ENCODE results near the gene RILPL2. TPM values are rescaled to one million over a fixed set of nuclear protein-coding genes. Genes with fewer than 3 reads are reported as not detected.
"Not testable (repeated sequence)": the region's sequence is repeated elsewhere in the genome, so short reads cannot be mapped to it uniquely, and the experiment has no call there.

The RILPL2 gene
- total and polyA plus RNA-seq, 2 experiments from 2014 or later: 1.4 to 2.0 TPM

DNA sequence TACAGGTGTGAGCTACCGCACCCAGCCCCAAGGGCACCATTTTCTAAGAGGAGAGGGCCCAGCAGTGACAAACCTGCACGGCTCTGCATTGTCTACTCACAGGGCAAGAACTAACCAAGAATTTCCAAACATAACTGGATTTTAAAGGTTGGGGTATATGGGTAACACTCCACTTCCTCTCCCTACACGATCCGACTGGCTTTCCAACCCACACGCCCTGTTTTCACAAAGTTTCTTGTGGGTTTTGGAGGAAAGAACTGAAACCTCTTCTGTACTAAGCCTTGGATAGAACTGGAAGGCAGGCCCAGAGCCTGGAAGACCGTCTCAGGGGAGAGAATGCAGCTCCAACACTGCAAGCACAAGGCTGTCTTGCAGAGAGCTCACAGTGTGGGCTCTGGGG lies 46.4 kb upstream of the RILPL2 start:
- Histone ChIP-seq H3K27me3 (ENCODE audit: insufficient read depth) (no peaks in the 10 kb centered on the region), H3K79me2 (replicated peaks; ENCODE audit: insufficient read depth) (no peaks in the 10 kb centered on the region), H3K27ac (ENCODE audit: low read depth) (no peak overlapping the region), H3K9me2 (ENCODE audit: insufficient read depth) (no peaks in the 10 kb centered on the region), H3K36me3 (ENCODE audit: insufficient read depth) (no peaks in the 10 kb centered on the region), H2AFZ (no peak overlapping the region), H4K20me1 (replicated peaks; ENCODE audit: insufficient read depth) (no peaks in the 10 kb centered on the region), H3F3A (replicated peaks; ENCODE audit: low read depth) (no peaks in the 10 kb centered on the region), H3K4me2 (no peak overlapping the region), H3K4me1 (ENCODE audit: insufficient read depth) (no peaks in the 10 kb centered on the region), H3K4me3 (no peak overlapping the region)
- DNase-seq (ENCODE audit: low spot score) (no peak), ATAC-seq (no peak)
- Mint-ChIP-seq H3K36me3 (ENCODE audit: low read depth) (no peaks in the 10 kb centered on the region; the same call in 2 of the 3 replicates), H3K4me1 (no peaks in the 10 kb centered on the region; the same call in 2 of the 3 replicates), H3K9me3 (no peaks in the 10 kb centered on the region; the same call in 2 of the 3 replicates), H3K27me3 (ENCODE audit: insufficient read depth, low read depth, poor library complexity) (peaks cover 20% of the 10 kb centered on the region), H3K4me3 (no peak overlapping the region), H3K27ac (no peak overlapping the region)
- no peak for TF ChIP-seq ZNF331 (CRISPR knock-in tag; IDR thresholded peaks at IDR 0.05; ENCODE audit: low read depth)
- no peak for TF ChIP-seq JUNB (IDR thresholded peaks at IDR 0.05; ENCODE audit: unreplicated experiment)
- TF ChIP-seq EZH2 (IDR thresholded peaks at IDR 0.05; ENCODE audit: low read depth, unreplicated experiment): no peak
- no peak for TF ChIP-seq EZH2phosphoT487 (IDR thresholded peaks at IDR 0.05; ENCODE audit: unreplicated experiment)
- TF ChIP-seq, protein P1, sequence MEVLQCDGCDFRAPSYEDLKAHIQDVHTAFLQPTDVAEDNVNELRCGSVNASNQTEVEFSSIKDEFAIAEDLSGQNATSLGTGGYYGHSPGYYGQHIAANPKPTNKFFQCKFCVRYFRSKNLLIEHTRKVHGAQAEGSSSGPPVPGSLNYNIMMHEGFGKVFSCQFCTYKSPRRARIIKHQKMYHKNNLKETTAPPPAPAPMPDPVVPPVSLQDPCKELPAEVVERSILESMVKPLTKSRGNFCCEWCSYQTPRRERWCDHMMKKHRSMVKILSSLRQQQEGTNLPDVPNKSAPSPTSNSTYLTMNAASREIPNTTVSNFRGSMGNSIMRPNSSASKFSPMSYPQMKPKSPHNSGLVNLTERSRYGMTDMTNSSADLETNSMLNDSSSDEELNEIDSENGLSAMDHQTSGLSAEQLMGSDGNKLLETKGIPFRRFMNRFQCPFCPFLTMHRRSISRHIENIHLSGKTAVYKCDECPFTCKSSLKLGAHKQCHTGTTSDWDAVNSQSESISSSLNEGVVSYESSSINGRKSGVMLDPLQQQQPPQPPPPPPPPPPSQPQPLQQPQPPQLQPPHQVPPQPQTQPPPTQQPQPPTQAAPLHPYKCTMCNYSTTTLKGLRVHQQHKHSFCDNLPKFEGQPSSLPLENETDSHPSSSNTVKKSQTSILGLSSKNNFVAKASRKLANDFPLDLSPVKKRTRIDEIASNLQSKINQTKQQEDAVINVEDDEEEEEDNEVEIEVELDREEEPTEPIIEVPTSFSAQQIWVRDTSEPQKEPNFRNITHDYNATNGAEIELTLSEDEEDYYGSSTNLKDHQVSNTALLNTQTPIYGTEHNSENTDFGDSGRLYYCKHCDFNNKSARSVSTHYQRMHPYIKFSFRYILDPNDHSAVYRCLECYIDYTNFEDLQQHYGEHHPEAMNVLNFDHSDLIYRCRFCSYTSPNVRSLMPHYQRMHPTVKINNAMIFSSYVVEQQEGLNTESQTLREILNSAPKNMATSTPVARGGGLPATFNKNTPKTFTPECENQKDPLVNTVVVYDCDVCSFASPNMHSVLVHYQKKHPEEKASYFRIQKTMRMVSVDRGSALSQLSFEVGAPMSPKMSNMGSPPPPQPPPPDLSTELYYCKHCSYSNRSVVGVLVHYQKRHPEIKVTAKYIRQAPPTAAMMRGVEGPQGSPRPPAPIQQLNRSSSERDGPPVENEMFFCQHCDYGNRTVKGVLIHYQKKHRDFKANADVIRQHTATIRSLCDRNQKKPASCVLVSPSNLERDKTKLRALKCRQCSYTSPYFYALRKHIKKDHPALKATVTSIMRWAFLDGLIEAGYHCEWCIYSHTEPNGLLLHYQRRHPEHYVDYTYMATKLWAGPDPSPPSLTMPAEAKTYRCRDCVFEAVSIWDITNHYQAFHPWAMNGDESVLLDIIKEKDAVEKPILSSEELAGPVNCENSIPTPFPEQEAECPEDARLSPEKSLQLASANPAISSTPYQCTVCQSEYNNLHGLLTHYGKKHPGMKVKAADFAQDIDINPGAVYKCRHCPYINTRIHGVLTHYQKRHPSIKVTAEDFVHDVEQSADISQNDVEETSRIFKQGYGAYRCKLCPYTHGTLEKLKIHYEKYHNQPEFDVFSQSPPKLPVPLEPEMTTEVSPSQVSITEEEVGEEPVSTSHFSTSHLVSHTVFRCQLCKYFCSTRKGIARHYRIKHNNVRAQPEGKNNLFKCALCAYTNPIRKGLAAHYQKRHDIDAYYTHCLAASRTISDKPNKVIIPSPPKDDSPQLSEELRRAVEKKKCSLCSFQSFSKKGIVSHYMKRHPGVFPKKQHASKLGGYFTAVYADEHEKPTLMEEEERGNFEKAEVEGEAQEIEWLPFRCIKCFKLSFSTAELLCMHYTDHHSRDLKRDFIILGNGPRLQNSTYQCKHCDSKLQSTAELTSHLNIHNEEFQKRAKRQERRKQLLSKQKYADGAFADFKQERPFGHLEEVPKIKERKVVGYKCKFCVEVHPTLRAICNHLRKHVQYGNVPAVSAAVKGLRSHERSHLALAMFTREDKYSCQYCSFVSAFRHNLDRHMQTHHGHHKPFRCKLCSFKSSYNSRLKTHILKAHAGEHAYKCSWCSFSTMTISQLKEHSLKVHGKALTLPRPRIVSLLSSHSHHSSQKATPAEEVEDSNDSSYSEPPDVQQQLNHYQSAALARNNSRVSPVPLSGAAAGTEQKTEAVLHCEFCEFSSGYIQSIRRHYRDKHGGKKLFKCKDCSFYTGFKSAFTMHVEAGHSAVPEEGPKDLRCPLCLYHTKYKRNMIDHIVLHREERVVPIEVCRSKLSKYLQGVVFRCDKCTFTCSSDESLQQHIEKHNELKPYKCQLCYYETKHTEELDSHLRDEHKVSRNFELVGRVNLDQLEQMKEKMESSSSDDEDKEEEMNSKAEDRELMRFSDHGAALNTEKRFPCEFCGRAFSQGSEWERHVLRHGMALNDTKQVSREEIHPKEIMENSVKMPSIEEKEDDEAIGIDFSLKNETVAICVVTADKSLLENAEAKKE (CRISPR knock-in tag; IDR thresholded peaks at IDR 0.05): no peak
- TF ChIP-seq CTCF (conservative IDR thresholded peaks at IDR 0.05; ENCODE audit: low read depth in 2 of 2): no peak
- TF ChIP-seq, protein P2, sequence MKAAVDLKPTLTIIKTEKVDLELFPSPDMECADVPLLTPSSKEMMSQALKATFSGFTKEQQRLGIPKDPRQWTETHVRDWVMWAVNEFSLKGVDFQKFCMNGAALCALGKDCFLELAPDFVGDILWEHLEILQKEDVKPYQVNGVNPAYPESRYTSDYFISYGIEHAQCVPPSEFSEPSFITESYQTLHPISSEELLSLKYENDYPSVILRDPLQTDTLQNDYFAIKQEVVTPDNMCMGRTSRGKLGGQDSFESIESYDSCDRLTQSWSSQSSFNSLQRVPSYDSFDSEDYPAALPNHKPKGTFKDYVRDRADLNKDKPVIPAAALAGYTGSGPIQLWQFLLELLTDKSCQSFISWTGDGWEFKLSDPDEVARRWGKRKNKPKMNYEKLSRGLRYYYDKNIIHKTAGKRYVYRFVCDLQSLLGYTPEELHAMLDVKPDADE (IDR thresholded peaks at IDR 0.05): no peak

GRCh38 chr12:123481251-123481650 lies 44.8 kb upstream of the RILPL2 start:
- H3K27me3 Mint-ChIP-seq (ENCODE audit: insufficient read depth, low read depth, poor library complexity): peaks cover 14% of the 10 kb centered on the region
- H3K9me2 ChIP-seq (ENCODE audit: insufficient read depth); H3K79me2 ChIP-seq (replicated peaks; ENCODE audit: insufficient read depth); H3K27me3 ChIP-seq (ENCODE audit: insufficient read depth); H3K27ac ChIP-seq (ENCODE audit: low read depth); H4K20me1 ChIP-seq (replicated peaks; ENCODE audit: insufficient read depth); H3K27ac Mint-ChIP-seq; H2AFZ ChIP-seq; H3K36me3 Mint-ChIP-seq (ENCODE audit: low read depth); DNase-seq (ENCODE audit: low spot score); ATAC-seq; H3K36me3 ChIP-seq (ENCODE audit: insufficient read depth); H3K4me1 Mint-ChIP-seq; H3K4me1 ChIP-seq (ENCODE audit: insufficient read depth); H3K4me3 Mint-ChIP-seq; H3F3A ChIP-seq (replicated peaks; ENCODE audit: low read depth); H3K4me3 ChIP-seq; H3K9me3 Mint-ChIP-seq; H3K4me2 ChIP-seq: not testable (repeated sequence)

All from GM23338 (cell line).